Ammon's horn (tissue), 1 donor: ENCODE data around the gene BCL7A.
"Not testable (repeated sequence)": the region's sequence is repeated elsewhere in the genome, so short reads cannot be mapped to it uniquely, and the experiment has no call there.

Experiments
- DNase-seq: peaks from one replicate; pipeline ENCODE4 v3.0.0-alpha.2; 2016; ENCODE audit warnings: low spot score

Gene BCL7A

GRCh38 chr12:122028165-122028904 is 6.7 kb downstream of the BCL7A start:
- DNase-seq, result peak; percentile 62

GRCh38 chr12:122028905-122029560 is 7.3 kb downstream of the BCL7A start:
- no peak for DNase-seq

DNA sequence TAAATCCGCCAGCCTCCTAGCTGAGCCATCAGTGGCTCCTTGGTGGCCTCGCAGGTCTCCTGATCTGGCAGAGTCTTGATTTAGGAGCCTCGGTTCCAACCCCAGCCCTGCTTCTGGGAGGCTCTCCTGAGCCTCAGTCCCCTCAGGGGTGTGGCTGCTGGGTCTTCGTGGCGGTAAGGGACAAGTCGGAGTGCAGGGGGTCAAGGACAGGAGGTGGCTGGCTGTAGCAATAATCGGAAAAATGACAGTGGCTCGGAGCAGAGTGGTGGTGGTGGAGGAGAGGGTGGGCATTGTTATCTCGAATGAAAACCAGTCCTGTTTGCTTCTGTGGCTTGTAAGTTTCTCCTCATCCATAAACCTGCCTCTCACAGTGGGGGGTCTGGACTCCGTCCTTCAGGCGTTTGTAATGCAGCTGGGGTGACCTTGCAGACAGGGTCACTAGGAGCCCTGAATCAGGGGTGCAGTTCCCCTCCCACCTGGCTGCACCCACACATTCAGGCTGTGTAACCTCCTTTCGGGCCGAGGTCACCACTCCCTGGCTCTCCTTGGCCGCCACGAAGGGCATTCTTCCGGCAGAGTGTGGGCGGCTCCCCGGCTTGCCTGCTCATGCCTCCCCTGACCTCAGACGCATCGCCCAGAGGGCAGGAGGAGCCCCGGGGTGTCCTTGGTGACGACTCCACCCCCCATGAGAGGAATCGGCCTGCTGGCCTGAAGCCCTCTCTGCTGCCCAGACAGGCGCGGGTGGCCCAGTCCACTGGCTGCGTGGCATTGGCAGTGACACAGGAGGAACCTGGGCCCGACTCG is 8.1 kb downstream of the BCL7A start:
- no peak for DNase-seq

DNA sequence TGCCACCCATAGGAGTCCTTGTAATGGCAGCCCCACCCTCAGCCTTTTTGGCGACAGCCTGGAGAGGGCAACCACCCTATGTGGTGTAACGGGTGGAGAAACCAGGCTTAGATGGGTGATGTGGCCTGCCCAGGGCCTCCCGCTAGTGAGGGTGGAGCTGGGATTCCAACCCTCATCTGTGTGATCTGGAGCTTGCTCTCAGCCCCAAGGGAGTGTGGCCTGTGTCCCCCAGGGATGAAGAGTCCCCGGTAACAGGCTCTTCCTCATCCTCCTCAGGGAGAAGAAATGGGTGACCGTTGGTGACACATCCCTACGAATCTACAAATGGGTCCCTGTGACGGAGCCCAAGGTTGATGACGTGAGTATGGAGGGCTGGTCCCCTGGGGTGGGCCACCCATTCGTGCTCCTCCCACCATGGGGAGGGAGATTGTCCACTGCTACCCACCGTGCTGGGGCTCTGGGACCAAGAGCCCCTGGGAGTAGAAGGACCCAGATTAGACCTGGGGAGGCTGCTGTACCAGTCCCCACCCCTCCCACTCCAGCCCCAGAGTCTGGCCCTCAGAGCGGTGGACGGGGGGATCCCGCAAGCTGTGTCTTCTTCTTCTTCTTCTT is 8.8 kb downstream of the BCL7A start:
- no peak for DNase-seq

DNA sequence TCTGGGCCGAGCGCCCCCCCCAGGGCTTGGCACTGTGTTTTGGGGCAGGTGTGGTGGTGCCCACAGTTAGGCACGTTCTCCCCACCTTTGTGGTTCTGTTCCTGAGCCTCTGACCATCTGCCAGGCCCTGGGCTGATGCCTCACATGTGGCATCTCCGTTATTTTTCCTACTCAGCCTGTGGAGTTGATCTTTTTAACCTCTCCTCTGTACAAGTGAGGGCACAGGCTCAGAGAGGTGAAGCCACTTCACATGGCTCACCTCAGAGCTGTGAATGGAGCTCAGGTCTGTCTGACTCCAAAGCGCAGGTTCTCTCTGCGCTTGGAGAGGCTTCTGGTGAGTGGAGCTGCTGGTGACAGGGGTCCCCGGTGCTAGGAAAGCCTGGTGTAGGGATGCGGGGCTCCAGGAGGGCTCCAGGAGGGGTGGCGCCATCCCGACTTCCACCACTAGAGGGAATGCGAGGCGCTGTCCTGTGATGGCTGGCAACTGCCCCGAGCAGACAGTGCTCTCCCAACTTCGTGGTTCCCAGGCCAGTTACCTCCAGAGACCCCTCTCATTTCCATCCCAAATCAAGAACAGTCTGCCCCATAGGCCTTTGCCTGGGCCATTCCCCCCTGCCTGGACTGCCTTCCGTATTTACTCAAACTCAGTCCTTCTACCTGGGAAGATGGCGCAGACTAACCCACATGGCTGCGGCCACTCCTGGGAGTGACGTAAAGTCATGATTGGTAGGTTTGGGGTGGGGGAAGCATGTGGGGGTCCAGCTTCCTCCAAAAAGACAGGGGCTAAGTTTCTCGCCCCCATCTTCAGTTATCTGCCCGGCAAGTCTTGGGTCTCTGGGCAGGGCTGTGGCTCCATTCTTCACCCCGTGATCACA is 9.9 kb downstream of the BCL7A start:
- no peak for DNase-seq

- no peak for DNase-seq
These were observed 10.9 kb downstream of the BCL7A start for GRCh38 chr12:122032580-122032979.

- DNase-seq, result no peak
These were observed 13.6 kb downstream of the BCL7A start for GRCh38 chr12:122035292-122035691.

DNA sequence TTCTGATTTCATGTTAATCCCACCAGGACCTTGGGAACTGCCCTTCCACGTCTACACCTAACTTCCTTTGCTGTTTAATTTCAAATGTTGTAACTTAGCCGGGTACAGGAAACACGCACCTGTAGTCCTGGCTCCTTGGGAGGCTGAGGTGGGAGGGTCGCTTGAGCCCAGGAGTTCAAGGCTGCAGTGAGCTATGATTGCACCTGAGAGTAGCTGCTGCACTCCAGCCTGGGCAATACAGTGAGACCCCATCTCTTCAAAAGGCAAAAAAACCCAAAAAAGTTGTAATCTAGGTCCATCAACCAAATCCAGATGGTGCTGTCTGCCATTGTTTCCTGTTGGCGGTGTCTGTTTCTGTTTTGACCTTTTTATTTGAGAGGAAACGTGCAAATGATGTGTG is 14.5 kb downstream of the BCL7A start:
- DNase-seq, result no peak

DNA sequence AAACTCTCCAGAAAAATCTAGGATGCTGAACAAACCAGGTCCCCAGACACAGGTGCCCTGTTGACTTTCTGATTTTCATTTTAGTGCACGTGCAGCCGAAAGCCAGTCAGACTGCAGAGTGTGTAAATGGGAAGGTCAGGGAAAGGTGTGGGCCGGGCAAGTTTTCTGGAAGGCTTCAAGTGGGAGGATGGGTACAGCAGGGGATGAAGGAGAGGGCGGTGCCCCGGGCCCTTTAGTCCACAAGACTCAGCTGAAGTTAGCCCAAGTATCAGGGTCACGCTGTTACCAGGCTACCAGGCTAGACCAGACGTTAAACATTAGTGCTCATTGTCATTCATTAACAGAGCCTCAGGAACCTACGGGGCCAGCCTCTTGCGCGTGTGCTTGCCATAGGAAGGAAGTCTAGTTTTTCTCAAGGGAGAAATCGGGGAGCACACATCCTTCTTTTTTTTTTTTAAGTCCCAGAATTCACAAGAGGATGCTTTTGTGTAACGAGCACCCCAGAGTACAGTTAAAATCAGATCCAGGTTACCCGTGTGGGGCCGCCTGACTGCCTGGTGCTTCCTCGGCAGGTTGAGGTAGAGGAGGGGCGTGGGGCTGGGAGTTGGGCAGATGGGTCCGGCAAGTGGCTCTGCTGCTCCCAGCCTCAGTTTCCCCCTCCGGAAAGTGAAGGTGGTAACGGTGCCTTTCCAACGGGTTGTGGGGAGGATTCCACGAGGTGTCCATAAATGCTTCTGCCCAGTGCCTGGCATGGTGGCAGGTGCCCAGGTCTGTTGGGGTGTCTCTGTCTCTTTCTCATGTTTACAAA is 19.1 kb downstream of the BCL7A start:
- DNase-seq, result no peak

DNA sequence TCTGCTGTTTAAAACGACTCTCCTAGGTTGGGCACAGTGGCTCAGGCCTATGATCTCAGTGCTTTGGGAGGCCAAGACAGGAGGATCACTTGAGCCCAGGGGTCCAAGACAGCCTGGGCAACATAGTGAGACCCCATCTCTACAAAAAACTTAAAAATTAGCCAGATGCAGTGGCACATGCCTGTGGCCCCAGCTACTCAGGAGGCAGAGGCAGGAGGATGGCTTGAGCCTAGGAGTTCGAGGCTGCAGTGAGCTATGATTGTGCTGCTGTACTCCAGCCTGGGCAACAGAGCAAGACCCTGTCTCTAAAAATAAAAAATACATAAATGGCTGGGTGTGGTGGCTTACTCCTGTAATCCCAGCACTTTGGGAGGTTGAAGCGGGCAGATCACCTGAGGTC is 19.8 kb downstream of the BCL7A start:
- DNase-seq, result not testable (repeated sequence)

DNA sequence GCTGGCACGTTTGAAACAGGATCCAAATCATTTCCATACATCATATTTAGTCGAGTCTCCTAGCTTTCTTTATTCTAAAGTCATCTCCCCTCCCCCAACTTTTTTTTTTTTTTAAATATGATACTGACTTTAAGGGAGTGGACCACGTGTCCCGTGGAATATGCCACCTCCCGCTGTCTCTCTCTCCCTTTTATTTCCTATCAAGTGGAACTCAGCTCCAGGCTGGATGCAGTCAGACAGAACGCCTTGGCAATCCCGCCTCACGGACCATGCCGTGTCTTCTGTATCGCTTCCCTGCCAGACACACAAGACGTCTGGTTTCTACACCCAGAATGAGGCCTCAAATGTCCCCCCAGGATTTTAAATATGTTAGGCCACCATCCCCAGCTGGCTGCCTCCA is 21.2 kb downstream of the BCL7A start:
- no peak for DNase-seq

GRCh38 chr12:122043476-122043875 is 21.8 kb downstream of the BCL7A start:
- DNase-seq, result no peak

- DNase-seq, result no peak
These were observed 23.6 kb downstream of the BCL7A start for GRCh38 chr12:122045262-122045661.

DNA sequence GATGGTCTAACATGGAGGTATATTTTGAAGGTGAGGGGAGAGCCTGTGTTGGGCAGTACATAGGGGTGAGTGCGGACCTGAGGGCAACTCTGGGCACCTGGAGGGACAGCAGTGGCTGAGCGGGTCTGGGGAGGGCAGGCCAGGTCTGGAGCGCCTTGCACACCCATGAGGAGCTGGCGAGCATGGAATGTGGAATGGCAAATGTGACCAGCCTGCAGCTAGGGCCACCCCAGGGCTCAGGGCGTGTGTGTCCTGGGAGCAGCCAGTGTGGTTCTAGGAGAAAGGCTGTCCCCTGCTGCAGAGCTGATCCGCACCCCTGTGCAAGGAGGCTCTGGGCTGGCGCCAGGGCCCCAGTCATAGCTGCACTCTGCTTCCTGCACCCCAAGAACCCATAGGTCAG is 24.5 kb downstream of the BCL7A start:
- no peak for DNase-seq

DNA sequence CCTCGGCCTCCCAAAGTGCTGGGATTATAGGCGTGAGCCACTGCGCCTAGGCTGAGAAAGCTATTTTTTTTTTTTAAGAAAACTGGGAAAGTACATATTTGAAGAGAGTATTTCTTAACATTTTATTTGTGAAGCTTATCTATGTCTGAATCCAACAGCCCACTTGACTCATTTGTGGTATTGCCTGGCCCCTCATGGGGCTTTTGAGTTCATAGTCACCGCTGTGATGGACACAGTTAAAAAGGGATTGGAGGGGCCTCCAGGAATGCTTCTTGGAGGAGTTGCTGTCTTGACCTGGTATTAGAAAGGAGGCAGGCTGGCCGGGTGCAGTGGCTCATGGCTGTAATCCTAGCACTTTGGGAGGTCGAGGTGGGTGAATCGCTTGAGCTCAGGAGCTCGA is 26.5 kb downstream of the BCL7A start:
- no peak for DNase-seq

GRCh38 chr12:122049827-122050226 is 28.1 kb downstream of the BCL7A start:
- no peak for DNase-seq

DNA sequence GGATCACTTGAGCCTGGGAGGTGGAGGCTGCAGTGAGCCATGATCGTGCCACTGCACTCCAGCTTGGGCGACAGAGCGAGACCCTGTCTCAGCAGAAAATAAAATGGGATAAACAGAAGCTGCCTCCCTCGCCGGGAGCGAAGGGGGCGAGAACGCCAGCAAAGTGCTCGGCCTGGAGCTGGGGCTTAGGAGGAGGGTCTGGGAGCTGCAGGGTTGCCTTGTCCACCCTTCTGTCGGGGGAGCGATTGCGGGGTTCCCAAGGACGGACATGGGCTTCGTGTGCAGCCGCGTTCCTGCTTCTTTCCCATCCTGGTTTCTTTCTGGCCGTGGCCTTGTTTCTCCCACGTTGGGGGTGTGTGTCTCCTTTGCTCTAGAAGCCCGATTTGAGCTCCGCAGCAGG is 29.0 kb downstream of the BCL7A start:
- no peak for DNase-seq

DNA sequence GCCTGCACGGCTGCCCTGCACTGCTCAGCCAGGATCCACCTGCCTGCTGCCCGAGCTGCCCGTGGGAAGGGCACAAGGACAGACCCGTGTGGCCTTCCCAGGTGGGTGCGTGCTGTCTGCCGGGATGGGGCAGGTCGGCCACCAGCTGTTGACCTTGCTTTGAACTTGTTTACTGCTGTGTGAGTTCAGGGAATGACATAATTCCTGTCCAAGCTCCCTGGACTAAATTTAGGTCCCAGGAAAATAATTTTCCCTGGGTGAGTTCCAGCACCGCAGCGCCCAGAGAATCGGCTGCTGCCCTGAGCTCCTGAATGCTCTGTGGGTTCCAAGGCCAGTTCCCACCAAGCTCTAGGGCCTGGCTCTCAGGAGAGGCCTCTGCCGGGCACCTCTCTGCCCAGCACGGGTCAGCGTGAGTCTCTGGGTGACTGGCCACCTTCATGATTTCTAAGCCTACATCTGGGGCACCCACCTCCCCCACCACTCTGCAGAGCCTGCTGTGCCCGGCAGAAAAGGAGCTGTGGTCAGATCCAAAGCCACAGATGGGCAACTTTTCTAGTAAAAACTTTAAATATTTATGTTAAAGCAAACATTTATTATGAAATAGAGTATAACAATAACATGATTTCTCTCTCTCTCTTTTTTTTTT is 29.7 kb downstream of the BCL7A start:
- DNase-seq, result no peak

GRCh38 chr12:122052285-122052684 is 30.6 kb downstream of the BCL7A start:
- no peak for DNase-seq

DNA sequence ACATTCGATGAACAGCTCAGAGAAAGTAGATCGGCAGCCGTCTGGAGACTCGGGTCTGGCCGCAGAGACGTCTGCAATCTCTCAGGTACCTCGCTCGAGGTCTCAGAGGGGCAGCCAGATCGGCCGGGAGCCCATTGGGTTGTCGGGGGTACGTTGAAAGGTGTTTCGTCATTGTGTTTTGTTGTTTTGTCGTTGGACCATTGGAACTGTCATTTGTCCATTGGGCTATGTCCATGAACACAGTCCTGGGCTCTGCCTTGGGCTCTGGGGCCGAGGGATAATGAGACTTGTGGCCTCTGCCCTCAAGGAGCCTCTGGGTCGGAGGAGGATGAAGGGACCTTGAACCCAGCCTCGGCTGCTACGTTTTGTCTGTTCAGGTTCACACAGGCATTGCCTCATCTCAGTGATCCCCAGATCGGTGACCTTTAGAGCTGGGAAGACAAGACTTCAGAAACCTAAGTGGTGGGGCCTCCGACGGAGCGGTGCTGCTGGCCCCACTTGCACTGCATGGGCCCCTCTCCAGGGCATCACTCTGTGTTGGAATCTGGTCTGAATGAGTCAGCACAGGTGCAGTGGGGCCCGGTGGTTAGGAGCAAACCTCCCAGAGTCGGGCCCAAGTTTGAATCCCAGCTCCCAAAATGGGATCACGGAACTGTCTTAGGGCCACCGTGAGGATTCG is 33.3 kb downstream of the BCL7A start:
- no peak for DNase-seq
